ENCODE results near the gene GPC3.

- TF ChIP-seq POLR2A (IDR thresholded peaks at IDR 0.05; ENCODE audit: low read depth, low read length) (no peak), POLR2AphosphoS5 (IDR thresholded peaks at IDR 0.05; ENCODE audit: low read depth, low read length) (no peak)
These were observed 258.8 kb downstream of the GPC3 start for GRCh38 chrX:133726642-133727041.
